HG03521 (cell line): ENCODE results near the gene ANKRD13B.

Experiments
- ATAC-seq: cut with Tn5 transposase; IDR thresholded peaks from one replicate; pipeline ENCODE4 v1.9.1; 2021; ENCODE audit warnings: mild to moderate bottlenecking, moderate library complexity; ENCODE audit not compliant: unreplicated experiment

Gene ANKRD13B

GRCh38 chr17:29581583-29582253 is 11.2 kb upstream of the ANKRD13B start:
- ATAC-seq = no peak

- ATAC-seq = no peak
These were observed 10.6 kb upstream of the ANKRD13B start for GRCh38 chr17:29582254-29582765.

- ATAC-seq = no peak
These were observed 10.2 kb upstream of the ANKRD13B start for GRCh38 chr17:29582772-29583171.

GRCh38 chr17:29583324-29584248 is 9.3 kb upstream of the ANKRD13B start:
- ATAC-seq = no peak

- no peak for ATAC-seq
These were observed 8.4 kb upstream of the ANKRD13B start for GRCh38 chr17:29584452-29585079.

- no peak for ATAC-seq
These were observed 7.7 kb upstream of the ANKRD13B start for GRCh38 chr17:29585080-29585751.

GRCh38 chr17:29586676-29587469 is 6.1 kb upstream of the ANKRD13B start:
- no peak for ATAC-seq

- ATAC-seq = no peak
These were observed 5.3 kb upstream of the ANKRD13B start for GRCh38 chr17:29587591-29587990.

GRCh38 chr17:29588017-29588561 is 4.8 kb upstream of the ANKRD13B start:
- ATAC-seq = no peak

- peak; percentile 9 for ATAC-seq
These were observed 4.1 kb upstream of the ANKRD13B start for GRCh38 chr17:29588562-29589411.

GRCh38 chr17:29589524-29590410 is 3.2 kb upstream of the ANKRD13B start, which contains the start of gene GIT1:
Gene GIT1 (minus strand): TSS chr17:29589648. CDS start chr17:29589378, 270 bp downstream.
- ATAC-seq = peak; percentile 70

GRCh38 chr17:29590411-29591145 is 2.4 kb upstream of the ANKRD13B start:
- ATAC-seq = no peak

- ATAC-seq = no peak
These were observed 1.7 kb upstream of the ANKRD13B start for GRCh38 chr17:29591146-29591736.

- ATAC-seq = no peak
These were observed 959 bp upstream of the ANKRD13B start for GRCh38 chr17:29591737-29592608.

- no peak for ATAC-seq
These were observed 923 bp downstream of the ANKRD13B start for GRCh38 chr17:29593591-29594518.
